ENCODE results near the gene HDAC4.
A peak's percentile ranks its signal among the peaks of the same experiment; 100 is the strongest.

Gene HDAC4

GRCh38 chr2:239131521-239131920, 269.3 kb downstream of the HDAC4 start:
- Histone ChIP-seq H3K4me1 (peaks cover 18 to 32% (median 24%) of the 10 kb centered on the region in 10 experiments), H3K4me3 (no peak overlapping the region), H3K9me3 (replicated peaks in 1 of 11) (peaks cover 0 to 4% (median 0%) of the 10 kb centered on the region in 11 experiments; a peak in 4 of 22 replicates), H4K20me1 (peaks cover 0 to 56% (median 6%) of the 10 kb centered on the region in 11 experiments; a peak in 10 of 22 replicates), H3K36me3 (peaks cover 65 to 95% (median 82%) of the 10 kb centered on the region in 11 experiments), H3K27ac (no peak overlapping the region), H3K27me3 (peaks cover 0 to 4% (median 0%) of the 10 kb centered on the region in 11 experiments; a peak in 1 of 22 replicates), H3K9ac (no peak overlapping the region), H3K4me2 (no peak overlapping the region)
- no peak for TF ChIP-seq Cebpa-rat (IDR thresholded peaks at IDR 0.05)

DNA sequence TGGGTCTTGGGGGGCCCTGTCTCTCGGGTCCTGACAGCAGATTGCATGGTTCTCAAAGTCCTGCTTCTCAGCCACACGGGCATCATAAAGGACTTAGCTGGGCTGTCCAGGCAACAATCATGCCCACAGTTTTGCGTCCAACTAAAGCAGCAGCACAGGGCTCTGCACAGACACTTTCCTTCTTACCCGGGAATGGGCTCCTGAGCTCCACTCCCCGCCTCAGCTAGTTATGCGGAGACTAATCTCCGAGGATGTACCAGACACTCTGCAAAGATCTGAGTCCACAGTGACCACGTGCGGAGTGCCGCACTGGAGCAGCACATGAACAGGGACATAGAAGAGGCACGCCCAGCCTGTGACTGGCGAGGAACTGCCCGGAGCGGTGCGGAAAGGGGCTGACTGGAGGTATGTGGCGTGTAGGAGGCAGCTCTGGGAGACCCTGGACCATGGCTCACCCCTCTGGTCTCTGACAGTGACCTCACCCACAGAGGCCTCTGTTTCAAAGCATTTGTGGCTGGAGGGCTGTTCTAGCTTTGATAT, 270.0 kb downstream of the HDAC4 start:
- Histone ChIP-seq H3K9ac (no peak overlapping the region), H3K9me3 (replicated peaks in 1 of 11) (no peaks in the 10 kb centered on the region), H3K4me2 (no peak overlapping the region), H4K20me1 (peaks cover 0 to 63% (median 12%) of the 10 kb centered on the region in 11 experiments; a peak in 10 of 22 replicates), H3K4me3 (no peak overlapping the region), H3K27ac (no peak overlapping the region), H3K27me3 (peaks cover 0 to 4% (median 0%) of the 10 kb centered on the region in 11 experiments; a peak in 1 of 22 replicates), H3K36me3 (peaks cover 62 to 95% (median 79%) of the 10 kb centered on the region in 11 experiments), H3K4me1 (peaks cover 23 to 39% (median 30%) of the 10 kb centered on the region in 10 experiments)
- TF ChIP-seq Cebpa-rat (IDR thresholded peaks at IDR 0.05) = no peak

- no peak overlapping the region for H3K4me2 ChIP-seq
- H3K4me1 ChIP-seq = peaks cover 23 to 45% (median 34%) of the 10 kb centered on the region in 10 experiments
- H3K36me3 ChIP-seq = peaks cover 64 to 95% (median 79%) of the 10 kb centered on the region in 11 experiments
- no peak overlapping the region for H3K27ac ChIP-seq
- no peak overlapping the region for H3K4me3 ChIP-seq
- H3K9me3 ChIP-seq (replicated peaks in 1 of 11) = no peaks in the 10 kb centered on the region
- TF ChIP-seq Cebpa-rat (IDR thresholded peaks at IDR 0.05) = no peak
- peaks cover 0 to 65% (median 12%) of the 10 kb centered on the region in 11 experiments; a peak in 10 of 22 replicates for H4K20me1 ChIP-seq
- peaks cover 0 to 4% (median 0%) of the 10 kb centered on the region in 11 experiments; a peak in 1 of 22 replicates for H3K27me3 ChIP-seq
- no peak overlapping the region for H3K9ac ChIP-seq
These were observed 270.8 kb downstream of the HDAC4 start for GRCh38 chr2:239130041-239130440.

GRCh38 chr2:239129147-239129920, 271.5 kb downstream of the HDAC4 start:
- Histone ChIP-seq H3K9me3 (replicated peaks in 1 of 11) (peaks cover 0 to 6% (median 0%) of the 10 kb centered on the region in 11 experiments; a peak in 3 of 22 replicates), H3K4me2 (no peak overlapping the region), H3K36me3 (peaks cover 64 to 95% (median 79%) of the 10 kb centered on the region in 11 experiments), H3K27me3 (peaks cover 0 to 4% (median 0%) of the 10 kb centered on the region in 11 experiments; a peak in 1 of 22 replicates), H3K4me1 (peaks cover 23 to 45% (median 34%) of the 10 kb centered on the region in 10 experiments), H3K9ac (no peak overlapping the region), H3K4me3 (no peak overlapping the region), H4K20me1 (peaks cover 0 to 65% (median 12%) of the 10 kb centered on the region in 11 experiments; a peak in 10 of 22 replicates), H3K27ac (no peak overlapping the region)
- TF ChIP-seq Cebpa-rat (IDR thresholded peaks at IDR 0.05) = no peak

DNA sequence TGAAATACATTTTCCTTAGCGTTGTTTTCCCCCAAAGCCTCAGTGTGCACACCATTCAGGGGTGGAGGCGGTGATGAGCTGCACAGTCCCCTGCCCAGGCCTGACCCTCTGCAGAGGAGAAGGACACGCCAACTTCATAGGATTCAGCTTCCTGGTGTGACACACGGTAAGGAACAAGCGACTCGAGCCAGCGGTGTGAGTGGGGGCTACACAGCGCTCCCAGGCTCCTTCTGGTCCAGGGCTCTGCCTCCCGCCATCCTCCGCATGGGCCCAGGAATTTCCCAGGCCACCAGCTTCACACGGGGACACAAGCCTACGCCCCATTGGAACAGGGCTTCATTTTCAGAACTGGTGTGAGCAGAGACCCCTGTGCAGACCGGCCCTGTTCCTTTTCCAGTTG, 272.1 kb downstream of the HDAC4 start:
- Histone ChIP-seq H3K27ac (no peak overlapping the region), H3K4me3 (no peak overlapping the region), H3K4me2 (peak overlapping the region in 4 of 11 experiments; percentile 5 to 77 (median 40); a peak in 4 of 22 replicates), H3K9me3 (replicated peaks in 1 of 11) (peaks cover 0 to 7% (median 0%) of the 10 kb centered on the region in 11 experiments; a peak in 3 of 22 replicates), H3K9ac (no peak overlapping the region), H3K4me1 (peaks cover 23 to 48% (median 38%) of the 10 kb centered on the region in 10 experiments), H4K20me1 (peaks cover 0 to 67% (median 12%) of the 10 kb centered on the region in 11 experiments; a peak in 10 of 22 replicates), H3K36me3 (peaks cover 63 to 95% (median 79%) of the 10 kb centered on the region in 11 experiments), H3K27me3 (peaks cover 0 to 4% (median 0%) of the 10 kb centered on the region in 11 experiments; a peak in 1 of 22 replicates)
- TF ChIP-seq Cebpa-rat (IDR thresholded peaks at IDR 0.05) = no peak

GRCh38 chr2:239127513-239127912, 273.3 kb downstream of the HDAC4 start:
- H3K27ac ChIP-seq = peak overlapping the region in 6 of 11 experiments; percentile 4 to 58 (median 46); a peak in 8 of 22 replicates
- H4K20me1 ChIP-seq = peaks cover 0 to 75% (median 12%) of the 10 kb centered on the region in 11 experiments; a peak in 10 of 22 replicates
- TF ChIP-seq Cebpa-rat (IDR thresholded peaks at IDR 0.05) = no peak
- no peak overlapping the region for H3K4me3 ChIP-seq
- H3K36me3 ChIP-seq = peaks cover 51 to 83% (median 69%) of the 10 kb centered on the region in 11 experiments
- H3K4me2 ChIP-seq = peak overlapping the region; percentile 46 to 87 (median 77)
- H3K9ac ChIP-seq = peak overlapping the region in 5 of 11 experiments; percentile 2 to 55 (median 26); a peak in 5 of 22 replicates
- H3K9me3 ChIP-seq (replicated peaks in 1 of 11) = peaks cover 0 to 7% (median 0%) of the 10 kb centered on the region in 11 experiments; a peak in 3 of 22 replicates
- H3K4me1 ChIP-seq = peaks cover 34 to 59% (median 49%) of the 10 kb centered on the region in 10 experiments
- H3K27me3 ChIP-seq = peaks cover 0 to 4% (median 0%) of the 10 kb centered on the region in 11 experiments; a peak in 1 of 22 replicates

DNA sequence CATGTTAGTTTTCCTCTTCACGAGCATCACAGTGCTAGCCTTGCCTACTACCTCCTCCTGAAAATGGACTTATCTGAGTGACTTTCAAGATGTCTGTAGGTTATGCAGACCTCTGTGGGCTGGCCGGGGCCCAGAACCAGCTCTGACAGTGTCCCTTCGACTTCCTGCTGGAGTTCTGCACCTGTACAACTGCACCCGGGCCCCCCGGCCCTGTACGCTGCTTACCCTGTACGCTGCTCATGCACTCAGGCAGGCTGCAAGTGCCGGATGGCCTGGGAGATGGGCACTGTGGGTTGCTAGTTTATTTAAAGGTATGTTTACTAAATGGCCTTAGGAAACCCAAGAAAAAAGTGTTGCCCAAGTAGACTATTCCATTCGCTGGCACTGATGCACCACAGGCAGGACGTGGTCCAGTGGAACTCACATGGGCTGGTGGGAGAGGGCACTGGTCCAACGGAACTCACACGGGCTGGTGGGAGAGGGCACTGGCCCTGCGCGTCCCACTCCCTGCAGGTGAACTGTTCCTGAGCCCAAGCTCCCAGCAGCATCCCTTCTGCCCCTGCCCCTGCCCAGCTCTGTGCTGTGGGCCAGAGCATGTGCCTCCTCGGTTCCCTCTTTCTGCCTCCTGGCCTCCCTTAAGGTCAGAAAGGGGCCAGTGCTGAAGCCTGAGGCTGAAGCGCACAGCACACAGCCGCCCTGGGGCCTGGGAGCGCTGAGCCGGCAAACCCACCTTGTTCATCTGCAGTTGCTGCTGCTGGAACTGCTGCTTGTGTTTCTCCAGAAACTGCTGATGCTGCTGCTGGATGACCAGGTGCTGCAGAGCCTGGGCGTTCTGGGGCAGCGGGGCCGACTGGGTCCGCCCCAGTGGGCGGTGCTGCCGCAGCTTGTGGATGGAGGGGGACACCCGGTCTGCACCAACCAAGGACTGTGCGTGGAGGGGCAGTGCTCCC, 274.8 kb downstream of the HDAC4 start:
- Histone ChIP-seq H3K27me3 (peaks cover 0 to 4% (median 0%) of the 10 kb centered on the region in 11 experiments; a peak in 1 of 22 replicates), H3K9ac (peak overlapping the region in 4 of 11 experiments; percentile 10 to 55 (median 40); a peak in 5 of 22 replicates), H3K27ac (peak overlapping the region in 4 of 11 experiments; percentile 33 to 57 (median 42); a peak in 7 of 22 replicates), H4K20me1 (peaks cover 0 to 72% (median 6%) of the 10 kb centered on the region in 11 experiments; a peak in 9 of 22 replicates), H3K4me1 (peaks cover 50 to 75% (median 65%) of the 10 kb centered on the region in 10 experiments), H3K9me3 (replicated peaks in 1 of 11) (peaks cover 0 to 7% (median 0%) of the 10 kb centered on the region in 11 experiments; a peak in 3 of 22 replicates), H3K36me3 (peaks cover 41 to 68% (median 54%) of the 10 kb centered on the region in 11 experiments), H3K4me3 (peak overlapping the region in 2 of 10 experiments; percentile 31 to 36; a peak in 3 of 20 replicates), H3K4me2 (peak overlapping the region; percentile 8 to 87 (median 77); a peak in 20 of 22 replicates)
- TF ChIP-seq Cebpa-rat (IDR thresholded peaks at IDR 0.05) = no peak

Data from BLaER1 treated with 17β-estradiol and CSF1 and Interleukin-3, amounts not matched to agents 10 nM and 100 nM (cell line).